ENCODE measurements around the gene IFT122. TPM values are rescaled to one million over a fixed set of nuclear protein-coding genes. Genes with fewer than 3 reads are reported as not detected.

IFT122 gene
- total RNA-seq, 6 experiments from 2014 or later = 7.1 to 16.8 (median 11.5) TPM

GRCh38 chr3:129449279-129450115 lies 9.5 kb downstream of the IFT122 start:
- 60% methylated on average over 5 of the region's 5 CpGs for WGBS (ENCODE audit: insufficient coverage, low coverage, low lambda C conversion rate, missing lambda C conversion rate)

GRCh38 chr3:129453732-129454131 lies 13.7 kb downstream of the IFT122 start:
- Histone ChIP-seq H3K27ac (no peak overlapping the region), H3K27me3 (no peaks in the 10 kb centered on the region), H3K4me3 (no peak overlapping the region), H3K36me3 (no peaks in the 10 kb centered on the region), H3K9me3 (no peaks in the 10 kb centered on the region), H3K4me1 (peaks cover 0 to 5% (median 0%) of the 10 kb centered on the region in 4 donors)
- ATAC-seq (no peak), DNase-seq (no peak)
- intact Hi-C loops (cut with DNase I) = no loop called here
- TF ChIP-seq CTCF (IDR thresholded peaks at IDR 0.05) (no peak), POLR2A (IDR thresholded peaks at IDR 0.05) (no peak)
- WGBS (ENCODE audit: insufficient coverage, low coverage, low lambda C conversion rate, missing lambda C conversion rate) = 64% methylated on average over 1 of the region's 1 CpG

More at GRCh38 chr3:129449279-129450115, 9.5 kb downstream of the IFT122 start:
- no peak for DNase-seq
- no peak overlapping the region for H3K27ac ChIP-seq
- peak in 1 of 4 donors; percentile 11 for ATAC-seq
- H3K4me3 ChIP-seq = no peak overlapping the region
- H3K36me3 ChIP-seq = no peaks in the 10 kb centered on the region
- intact Hi-C loops (cut with DNase I) = no loop called here
- H3K27me3 ChIP-seq = no peaks in the 10 kb centered on the region
- TF ChIP-seq POLR2A (IDR thresholded peaks at IDR 0.05) = no peak
- no peak for TF ChIP-seq CTCF (IDR thresholded peaks at IDR 0.05)
- peaks cover 0 to 5% (median 0%) of the 10 kb centered on the region in 4 donors for H3K4me1 ChIP-seq
- no peaks in the 10 kb centered on the region for H3K9me3 ChIP-seq

GRCh38 chr3:129460155-129460554 lies 20.1 kb downstream of the IFT122 start:
- no peak for TF ChIP-seq POLR2A (IDR thresholded peaks at IDR 0.05)
- no peak for TF ChIP-seq CTCF (IDR thresholded peaks at IDR 0.05)
- intact Hi-C loops (cut with DNase I) = no loop called here
- ATAC-seq (no peak), DNase-seq (no peak)
- 97% methylated on average over 3 of the region's 3 CpGs for WGBS (ENCODE audit: insufficient coverage, low coverage, low lambda C conversion rate, missing lambda C conversion rate)
- Histone ChIP-seq H3K9me3 (no peaks in the 10 kb centered on the region), H3K27me3 (no peaks in the 10 kb centered on the region), H3K27ac (no peak overlapping the region), H3K4me3 (no peak overlapping the region), H3K4me1 (peaks cover 0 to 23% (median 9%) of the 10 kb centered on the region in 4 donors), H3K36me3 (no peaks in the 10 kb centered on the region)

- Histone ChIP-seq H3K27me3 (no peaks in the 10 kb centered on the region), H3K4me1 (peaks cover 0 to 23% (median 9%) of the 10 kb centered on the region in 4 donors), H3K9me3 (no peaks in the 10 kb centered on the region), H3K36me3 (no peaks in the 10 kb centered on the region), H3K4me3 (no peak overlapping the region), H3K27ac (no peak overlapping the region)
- no peak for ATAC-seq
- no peak for DNase-seq
- intact Hi-C loops (cut with DNase I) = no loop called here
- WGBS (ENCODE audit: insufficient coverage, low coverage, low lambda C conversion rate, missing lambda C conversion rate) = 100% methylated on average over 2 of the region's 2 CpGs
- TF ChIP-seq CTCF (IDR thresholded peaks at IDR 0.05) = no peak
- TF ChIP-seq POLR2A (IDR thresholded peaks at IDR 0.05) = no peak
Measured at GRCh38 chr3:129460572-129460971, 20.5 kb downstream of the IFT122 start.

Measured in right lobe of liver (tissue), 6 donors.